Measurements from ENCODE around the gene LGR4. TPM values are rescaled to one million over a fixed set of nuclear protein-coding genes. Genes with fewer than 3 reads are reported as not detected.

Gene LGR4
- total RNA-seq, 4 donors from 2014 or later = 26.5 to 51.3 (median 31.9) TPM

- H3K4me1 ChIP-seq = peaks cover 0 to 31% (median 12%) of the 10 kb centered on the region in 4 donors
- no peaks in the 10 kb centered on the region for H3K9me3 ChIP-seq
- H3K27ac ChIP-seq = no peak overlapping the region
- H3K27me3 ChIP-seq = no peaks in the 10 kb centered on the region
- no peak overlapping the region for H3K4me3 ChIP-seq
- WGBS, 2 donors = 53 to 67% methylated on average over 5 of the region's 5 CpGs
- no peak for TF ChIP-seq EP300 (IDR thresholded peaks at IDR 0.05)
- no peaks in the 10 kb centered on the region for H3K36me3 ChIP-seq
- no peak for DNase-seq (ENCODE audit: low spot score in 2 of 2)
Measured at GRCh38 chr11:27462543-27462942, 10.0 kb downstream of the LGR4 start.

DNA sequence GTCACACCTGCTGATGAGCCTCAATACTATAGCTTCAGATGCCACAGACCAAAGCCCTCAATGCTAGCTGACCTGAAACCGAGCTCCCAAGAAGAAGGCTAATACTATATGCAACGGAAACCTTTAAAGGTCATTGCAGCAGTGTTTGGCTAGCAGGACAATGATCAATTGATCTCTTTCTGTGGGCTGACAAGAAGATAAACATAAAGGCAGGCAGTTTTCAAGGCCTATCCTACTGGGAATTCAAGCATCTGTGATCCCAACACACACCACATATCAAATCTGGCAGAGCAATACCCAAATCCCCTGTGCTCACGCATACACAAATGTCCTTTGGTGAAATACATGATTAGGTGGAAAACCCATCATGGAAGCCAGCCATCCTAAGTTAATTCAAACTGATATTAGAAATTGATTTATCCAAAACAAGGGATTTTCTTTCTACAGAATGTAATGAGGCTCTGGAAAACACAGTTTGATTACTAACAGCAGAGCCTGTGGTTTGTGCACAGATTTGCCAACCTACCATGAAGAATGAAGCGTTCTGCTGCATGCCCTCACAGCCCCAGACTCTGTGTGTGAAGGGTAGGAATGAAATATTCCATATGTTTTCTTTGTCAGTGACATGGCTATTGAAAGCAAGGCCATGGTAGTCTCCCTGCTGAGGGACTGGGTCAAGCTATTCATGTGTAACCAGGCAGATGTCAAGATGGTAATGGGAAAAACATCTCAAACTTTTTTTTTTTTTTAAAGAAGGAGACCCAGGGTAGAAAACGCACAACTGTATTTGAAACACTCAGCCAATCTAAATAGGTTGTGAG lies 12.2 kb downstream of the LGR4 start:
- WGBS, 2 donors = 54 to 56% methylated on average over 5 of the region's 5 CpGs
- no peaks in the 10 kb centered on the region for H3K9me3 ChIP-seq
- H3K4me3 ChIP-seq = no peak overlapping the region
- no peak overlapping the region for H3K27ac ChIP-seq
- no peak for DNase-seq (ENCODE audit: low spot score in 2 of 2)
- H3K27me3 ChIP-seq = no peaks in the 10 kb centered on the region
- TF ChIP-seq POLR2A (IDR thresholded peaks at IDR 0.05) (no peak), EP300 (IDR thresholded peaks at IDR 0.05) (no peak)
- TF ChIP-seq, protein P1, sequence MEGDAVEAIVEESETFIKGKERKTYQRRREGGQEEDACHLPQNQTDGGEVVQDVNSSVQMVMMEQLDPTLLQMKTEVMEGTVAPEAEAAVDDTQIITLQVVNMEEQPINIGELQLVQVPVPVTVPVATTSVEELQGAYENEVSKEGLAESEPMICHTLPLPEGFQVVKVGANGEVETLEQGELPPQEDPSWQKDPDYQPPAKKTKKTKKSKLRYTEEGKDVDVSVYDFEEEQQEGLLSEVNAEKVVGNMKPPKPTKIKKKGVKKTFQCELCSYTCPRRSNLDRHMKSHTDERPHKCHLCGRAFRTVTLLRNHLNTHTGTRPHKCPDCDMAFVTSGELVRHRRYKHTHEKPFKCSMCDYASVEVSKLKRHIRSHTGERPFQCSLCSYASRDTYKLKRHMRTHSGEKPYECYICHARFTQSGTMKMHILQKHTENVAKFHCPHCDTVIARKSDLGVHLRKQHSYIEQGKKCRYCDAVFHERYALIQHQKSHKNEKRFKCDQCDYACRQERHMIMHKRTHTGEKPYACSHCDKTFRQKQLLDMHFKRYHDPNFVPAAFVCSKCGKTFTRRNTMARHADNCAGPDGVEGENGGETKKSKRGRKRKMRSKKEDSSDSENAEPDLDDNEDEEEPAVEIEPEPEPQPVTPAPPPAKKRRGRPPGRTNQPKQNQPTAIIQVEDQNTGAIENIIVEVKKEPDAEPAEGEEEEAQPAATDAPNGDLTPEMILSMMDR (IDR thresholded peaks at IDR 0.05) = no peak
- H3K36me3 ChIP-seq = no peaks in the 10 kb centered on the region
- H3K4me1 ChIP-seq = peaks cover 0 to 42% (median 12%) of the 10 kb centered on the region in 4 donors

DNA sequence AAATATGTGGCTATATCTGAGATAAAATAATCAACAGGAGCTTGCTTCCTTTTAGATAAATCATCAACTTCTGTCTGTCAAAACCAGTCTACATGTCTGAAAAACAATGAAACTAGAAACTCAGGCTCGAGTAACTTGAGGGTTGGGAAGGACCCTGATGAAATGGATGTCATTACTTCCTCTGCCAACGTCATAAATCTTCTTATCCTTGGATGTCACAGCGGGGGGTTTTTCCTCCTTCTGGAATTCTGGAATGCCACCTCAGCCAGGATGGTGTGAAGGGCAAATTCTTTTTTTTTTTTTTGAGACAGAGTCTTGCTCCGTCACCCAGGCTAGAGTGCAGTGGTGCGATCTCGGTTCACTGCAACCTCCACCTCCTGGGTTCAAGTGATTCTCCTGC lies 13.4 kb downstream of the LGR4 start:
- H3K27me3 ChIP-seq = no peaks in the 10 kb centered on the region
- no peak overlapping the region for H3K27ac ChIP-seq
- 81 to 82% methylated on average over 6 of the region's 6 CpGs for WGBS, 2 donors
- H3K9me3 ChIP-seq = no peaks in the 10 kb centered on the region
- no peak for DNase-seq (ENCODE audit: low spot score in 2 of 2)
- no peaks in the 10 kb centered on the region for H3K36me3 ChIP-seq
- TF ChIP-seq, protein P1 (IDR thresholded peaks at IDR 0.05) = no peak
- TF ChIP-seq EP300 (IDR thresholded peaks at IDR 0.05) (no peak), POLR2A (IDR thresholded peaks at IDR 0.05) (no peak)
- H3K4me3 ChIP-seq = no peak overlapping the region
- peaks cover 0 to 30% (median 8%) of the 10 kb centered on the region in 4 donors for H3K4me1 ChIP-seq

DNA sequence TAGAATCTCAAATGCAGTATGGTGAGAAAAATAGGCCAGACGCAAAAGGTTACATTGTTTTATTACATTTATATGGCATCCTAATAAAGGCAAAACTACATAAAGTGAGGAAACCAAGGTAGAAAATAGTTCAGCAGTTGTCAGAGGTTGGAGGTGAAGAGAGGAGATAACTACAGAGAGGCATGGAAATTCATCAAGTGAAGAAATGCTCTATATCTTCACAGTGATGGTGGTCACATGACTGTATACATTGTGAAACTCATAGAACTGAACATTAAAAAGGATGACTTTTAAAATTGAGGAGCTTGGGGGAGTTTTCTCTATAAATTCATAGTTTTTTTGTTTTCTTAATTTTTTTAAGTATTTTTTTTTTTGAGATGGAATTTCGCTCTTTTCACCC lies 14.4 kb downstream of the LGR4 start:
- WGBS, 2 donors = 93% methylated on average over 2 of the region's 2 CpGs

DNA sequence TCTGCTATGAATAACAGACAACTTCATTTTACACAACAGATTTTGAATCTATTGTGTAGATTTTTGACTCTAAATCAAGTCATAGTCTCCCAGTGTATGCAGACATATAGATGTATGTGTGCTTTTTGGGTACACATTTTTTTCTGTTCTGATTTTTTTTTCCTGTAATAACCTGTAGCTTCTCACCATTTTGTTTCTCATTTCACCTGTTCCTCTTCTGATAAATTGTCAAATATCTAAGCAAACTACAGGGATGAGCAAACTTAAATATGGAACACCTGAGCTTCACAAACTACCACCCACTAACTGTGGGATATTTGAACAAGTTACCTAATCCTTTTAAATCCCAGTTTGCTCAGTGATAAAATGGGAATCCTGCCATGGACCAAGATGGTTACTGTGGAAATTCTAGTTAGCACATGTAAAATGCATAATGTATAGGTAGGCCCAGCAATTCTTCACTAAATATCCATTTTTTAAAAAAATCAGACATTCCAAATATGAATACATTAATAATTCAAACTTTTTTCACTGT lies 15.7 kb downstream of the LGR4 start:
- H3K9me3 ChIP-seq = no peaks in the 10 kb centered on the region
- no peaks in the 10 kb centered on the region for H3K27me3 ChIP-seq
- H3K27ac ChIP-seq = peak overlapping the region in 1 of 4 donors; percentile 31
- no peak overlapping the region for H3K4me3 ChIP-seq
- TF ChIP-seq, protein P1 (IDR thresholded peaks at IDR 0.05) = no peak
- no peaks in the 10 kb centered on the region for H3K36me3 ChIP-seq
- H3K4me1 ChIP-seq = peaks cover 0 to 23% (median 3%) of the 10 kb centered on the region in 4 donors
- no peak for DNase-seq (ENCODE audit: low spot score in 2 of 2)

More for the DNA sequence above, 14.4 kb downstream of the LGR4 start:
- Histone ChIP-seq H3K9me3 (no peaks in the 10 kb centered on the region), H3K27me3 (no peaks in the 10 kb centered on the region), H3K4me1 (peaks cover 0 to 22% (median 4%) of the 10 kb centered on the region in 4 donors), H3K36me3 (no peaks in the 10 kb centered on the region), H3K4me3 (no peak overlapping the region), H3K27ac (no peak overlapping the region)
- DNase-seq (ENCODE audit: low spot score in 2 of 2) = no peak
- no peak for TF ChIP-seq POLR2A (IDR thresholded peaks at IDR 0.05)
- TF ChIP-seq, protein P1 (IDR thresholded peaks at IDR 0.05) = no peak
- no peak for TF ChIP-seq EP300 (IDR thresholded peaks at IDR 0.05)

Data from tibial nerve (tissue), 4 donors.